GM23338 (cell line): ENCODE data around the gene ZFR2. TPM values are rescaled to one million over a fixed set of nuclear protein-coding genes. Genes with fewer than 3 reads are reported as not detected.

Experiments
- ATAC-seq: fragments of 200-7000 bp; cut with Tn5 transposase; 3 replicates; pipeline ENCODE4 v1.9.1; 2020
- DNase-seq: peaks from one replicate; pipeline ENCODE4 v3.0.0-alpha.2; 2015; ENCODE audit warnings: low spot score
- H2AFZ ChIP-seq: fragments of 200-600 bp; sonication (generic); 2 replicates; pipeline ENCODE4 v1.8.0; 2016; ENCODE audit warnings: antibody characterized with exemption, mild to moderate bottlenecking, moderate library complexity
- H3F3A ChIP-seq: fragments of 200-600 bp; sonication (generic); replicated peaks from 2 replicates; pipeline ENCODE4 v1.8.0; 2017; ENCODE audit warnings: antibody characterized with exemption, mixed run types, low read depth
- H3K27ac ChIP-seq: fragments of 200-600 bp; sonication (generic); 2 replicates; pipeline ENCODE4 v1.6.1; 2016; ENCODE audit warnings: low read depth
- H3K27me3 ChIP-seq: fragments of 200-600 bp; sonication (generic); 2 replicates; pipeline ENCODE4 v1.8.0; 2016; ENCODE audit warnings: mild to moderate bottlenecking, mixed run types, moderate library complexity; ENCODE audit not compliant: insufficient read depth
- H3K36me3 ChIP-seq: fragments of 200-600 bp; sonication (generic); 2 replicates; pipeline ENCODE4 v1.8.0; 2016; ENCODE audit warnings: mild to moderate bottlenecking; ENCODE audit not compliant: insufficient read depth
- H3K4me1 ChIP-seq: fragments of 200-600 bp; sonication (generic); 2 replicates; pipeline ENCODE4 v1.8.0; 2016; ENCODE audit warnings: mild to moderate bottlenecking, moderate library complexity; ENCODE audit not compliant: insufficient read depth
- H3K4me2 ChIP-seq: fragments of 200-600 bp; sonication (generic); 2 replicates; pipeline ENCODE4 v1.7.1; 2017; ENCODE audit warnings: mixed run types
- H3K4me3 ChIP-seq: fragments of 200-600 bp; sonication (generic); 2 replicates; pipeline ENCODE4 v1.6.1; 2016; ENCODE audit warnings: mixed run types
- H3K79me2 ChIP-seq: fragments of 200-600 bp; sonication (generic); replicated peaks from 2 replicates; pipeline ENCODE4 v1.8.0; 2017; ENCODE audit warnings: mild to moderate bottlenecking; ENCODE audit not compliant: insufficient read depth
- H3K9me2 ChIP-seq: fragments of 200-600 bp; sonication (generic); 2 replicates; pipeline ENCODE4 v1.8.0; 2017; ENCODE audit not compliant: insufficient read depth
- H4K20me1 ChIP-seq: fragments of 200-600 bp; sonication (generic); replicated peaks from 2 replicates; pipeline ENCODE4 v1.8.0; 2017; ENCODE audit warnings: mild to moderate bottlenecking; ENCODE audit not compliant: insufficient read depth
- H3K27ac Mint-ChIP-seq: 2 replicates; pipeline ENCODE4 v1.8.0; 2020; ENCODE audit warnings: inconsistent platforms, mild to moderate bottlenecking, moderate library complexity, mixed read lengths
- H3K27me3 Mint-ChIP-seq: 3 replicates; pipeline ENCODE4 v1.8.0; 2022; ENCODE audit warnings: low read depth, mild to moderate bottlenecking, moderate library complexity, mixed read lengths, inconsistent platforms; ENCODE audit not compliant: insufficient read depth, poor library complexity
- H3K36me3 Mint-ChIP-seq: 3 replicates; pipeline ENCODE4 v1.8.0; 2021; ENCODE audit warnings: low read depth, mild to moderate bottlenecking, inconsistent platforms, moderate library complexity, mixed read lengths
- H3K4me1 Mint-ChIP-seq: 3 replicates; pipeline ENCODE4 v1.8.0; 2020; ENCODE audit warnings: mild to moderate bottlenecking, inconsistent platforms, mixed read lengths
- H3K4me3 Mint-ChIP-seq: 3 replicates; pipeline ENCODE4 v1.8.0; 2021; ENCODE audit warnings: moderate library complexity, mild to moderate bottlenecking, inconsistent platforms, mixed read lengths
- H3K9me3 Mint-ChIP-seq: 3 replicates; pipeline ENCODE4 v1.8.0; 2020; ENCODE audit warnings: moderate library complexity, mild to moderate bottlenecking, inconsistent platforms, mixed read lengths
- CREB1 ChIP-seq: fragments of 250-450 bp; sonication (Bioruptor Pico); IDR thresholded peaks from 2 replicates; pipeline ENCODE4 v1.5.0; 2020; ENCODE audit warnings: low read depth, mild to moderate bottlenecking, moderate library complexity
- ETS1 ChIP-seq: IDR thresholded peaks from 2 replicates; pipeline ENCODE4 v1.6.1; 2016; ENCODE audit warnings: antibody characterized with exemption
- EZH2 ChIP-seq: fragments of 200-600 bp; sonication (generic); IDR thresholded peaks from one replicate; pipeline ENCODE4 v1.8.0; 2017; ENCODE audit warnings: antibody characterized with exemption, mild to moderate bottlenecking, low read depth; ENCODE audit not compliant: unreplicated experiment
- EZH2phosphoT487 ChIP-seq: fragments of 200-600 bp; sonication (generic); IDR thresholded peaks from one replicate; pipeline ENCODE4 v1.8.1; 2018; ENCODE audit warnings: antibody characterized with exemption; ENCODE audit not compliant: unreplicated experiment
- JUNB ChIP-seq: IDR thresholded peaks from one replicate; pipeline ENCODE4 v1.6.1; 2016; ENCODE audit warnings: antibody characterized with exemption; ENCODE audit not compliant: unreplicated experiment
- NANOG ChIP-seq: IDR thresholded peaks from 2 replicates; pipeline ENCODE4 v1.6.1; 2016; ENCODE audit warnings: antibody characterized with exemption, borderline replicate concordance
- POLR2AphosphoS5 ChIP-seq: IDR thresholded peaks from 2 replicates; pipeline ENCODE4 v1.6.1; 2016; ENCODE audit warnings: antibody characterized with exemption, low read depth
- REST ChIP-seq: IDR thresholded peaks from one replicate; pipeline ENCODE4 v1.6.1; 2018; ENCODE audit warnings: antibody characterized with exemption; ENCODE audit not compliant: unreplicated experiment
- STAT1 ChIP-seq: IDR thresholded peaks from one replicate; pipeline ENCODE4 v1.6.1; 2016; ENCODE audit warnings: antibody characterized with exemption; ENCODE audit not compliant: unreplicated experiment
- ZNF114 ChIP-seq: fragments of 250-450 bp; sonication (Bioruptor Pico); IDR thresholded peaks from 2 replicates; pipeline ENCODE4 v1.5.0; 2020; ENCODE audit warnings: mild to moderate bottlenecking, moderate library complexity
- ZNF331 ChIP-seq: fragments of 250-450 bp; sonication (Bioruptor Pico); IDR thresholded peaks from 2 replicates; pipeline ENCODE4 v1.5.0; 2020; ENCODE audit warnings: low read depth, mild to moderate bottlenecking, moderate library complexity
- polyA plus RNA-seq: library from polyadenylated mRNA; unstranded; fragments of >200 nt; fragmentation: Nextera tagmentation; extraction: Ambion mirVana; gene quantifications from 2 replicates; pipeline ENCODE4 v1.2.1, GENCODE V29; 2016
- total RNA-seq: library from RNA; depleted of rRNA; stranded (reverse); fragments of >200 nt; shearing (Covaris generic); gene quantifications from 2 replicates; pipeline ENCODE4 v1.2.3, GENCODE V29; 2014
- TF ChIP-seq, protein P1 (sequence below), 2 experiments: fragments of 200-600 bp in 1 of 2; sonication (generic) in 1 of 2; conservative IDR thresholded peaks; 2 replicates each; pipeline versions ENCODE4 v1.5.1 to v1.6.1; 2016 to 2017; ENCODE audit warnings: antibody characterized with exemption in 2 of 2, low read depth in 2 of 2, mild to moderate bottlenecking in 2 of 2, moderate library complexity in 1 of 2
- TF ChIP-seq, protein P2 (sequence below): fragments of 250-450 bp; sonication (Bioruptor Pico); IDR thresholded peaks from 2 replicates; pipeline ENCODE4 v1.5.0; 2020; ENCODE audit warnings: mild to moderate bottlenecking, moderate library complexity

The ZFR2 gene
- total and polyA plus RNA-seq, 2 experiments from 2014 or later: 15.8 to 31.3 TPM

DNA sequence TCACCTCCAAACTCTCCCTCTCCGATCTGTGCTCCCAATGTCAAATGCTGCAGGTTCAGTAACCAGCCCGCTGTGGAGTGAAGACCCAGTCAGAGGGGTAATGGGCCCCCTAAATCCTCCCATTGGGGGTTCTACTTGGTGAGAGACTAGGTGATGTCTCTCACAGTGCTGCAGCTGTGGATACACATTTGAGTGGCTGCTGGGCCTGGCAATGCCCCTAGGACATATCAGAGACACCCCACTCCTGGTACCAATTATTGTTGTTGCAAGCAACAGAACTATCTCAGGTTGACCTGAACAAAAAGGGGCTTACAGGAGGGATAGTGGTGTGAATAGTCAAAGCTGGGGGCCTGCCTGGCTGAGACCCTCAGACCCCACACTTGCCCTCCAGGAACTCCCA is 87.2 kb downstream of the ZFR2 start:
- Mint-ChIP-seq H3K27ac (no peak overlapping the region), H3K27me3 (peaks cover 20% of the 10 kb centered on the region), H3K9me3 (peaks cover 29% of the 10 kb centered on the region), H3K36me3 (peaks cover 33% of the 10 kb centered on the region), H3K4me3 (no peak overlapping the region), H3K4me1 (peaks cover 8% of the 10 kb centered on the region)
- Histone ChIP-seq H3K4me3 (no peak overlapping the region), H3K27ac (no peak overlapping the region), H4K20me1 (no peaks in the 10 kb centered on the region), H3K79me2 (no peaks in the 10 kb centered on the region), H3K4me1 (no peaks in the 10 kb centered on the region; the same call in 1 of the 2 replicates), H2AFZ (no peak overlapping the region), H3K27me3 (peaks cover 10% of the 10 kb centered on the region), H3K9me2 (no peaks in the 10 kb centered on the region), H3K36me3 (peaks cover 4% of the 10 kb centered on the region; the same call in 1 of the 2 replicates), H3K4me2 (no peak overlapping the region), H3F3A (no peaks in the 10 kb centered on the region)
- no peak for ATAC-seq
- TF ChIP-seq ETS1 (no peak), NANOG (no peak), JUNB (no peak), STAT1 (no peak), REST (no peak), ZNF331 (CRISPR knock-in tag) (no peak), CREB1 (no peak), EZH2 (no peak), POLR2AphosphoS5 (no peak), EZH2phosphoT487 (no peak), ZNF114 (CRISPR knock-in tag) (no peak)
- TF ChIP-seq, protein P1, sequence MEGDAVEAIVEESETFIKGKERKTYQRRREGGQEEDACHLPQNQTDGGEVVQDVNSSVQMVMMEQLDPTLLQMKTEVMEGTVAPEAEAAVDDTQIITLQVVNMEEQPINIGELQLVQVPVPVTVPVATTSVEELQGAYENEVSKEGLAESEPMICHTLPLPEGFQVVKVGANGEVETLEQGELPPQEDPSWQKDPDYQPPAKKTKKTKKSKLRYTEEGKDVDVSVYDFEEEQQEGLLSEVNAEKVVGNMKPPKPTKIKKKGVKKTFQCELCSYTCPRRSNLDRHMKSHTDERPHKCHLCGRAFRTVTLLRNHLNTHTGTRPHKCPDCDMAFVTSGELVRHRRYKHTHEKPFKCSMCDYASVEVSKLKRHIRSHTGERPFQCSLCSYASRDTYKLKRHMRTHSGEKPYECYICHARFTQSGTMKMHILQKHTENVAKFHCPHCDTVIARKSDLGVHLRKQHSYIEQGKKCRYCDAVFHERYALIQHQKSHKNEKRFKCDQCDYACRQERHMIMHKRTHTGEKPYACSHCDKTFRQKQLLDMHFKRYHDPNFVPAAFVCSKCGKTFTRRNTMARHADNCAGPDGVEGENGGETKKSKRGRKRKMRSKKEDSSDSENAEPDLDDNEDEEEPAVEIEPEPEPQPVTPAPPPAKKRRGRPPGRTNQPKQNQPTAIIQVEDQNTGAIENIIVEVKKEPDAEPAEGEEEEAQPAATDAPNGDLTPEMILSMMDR (conservative IDR thresholded peaks at IDR 0.05; ENCODE audit: low read depth in 2 of 2): no peak
- TF ChIP-seq, protein P2, sequence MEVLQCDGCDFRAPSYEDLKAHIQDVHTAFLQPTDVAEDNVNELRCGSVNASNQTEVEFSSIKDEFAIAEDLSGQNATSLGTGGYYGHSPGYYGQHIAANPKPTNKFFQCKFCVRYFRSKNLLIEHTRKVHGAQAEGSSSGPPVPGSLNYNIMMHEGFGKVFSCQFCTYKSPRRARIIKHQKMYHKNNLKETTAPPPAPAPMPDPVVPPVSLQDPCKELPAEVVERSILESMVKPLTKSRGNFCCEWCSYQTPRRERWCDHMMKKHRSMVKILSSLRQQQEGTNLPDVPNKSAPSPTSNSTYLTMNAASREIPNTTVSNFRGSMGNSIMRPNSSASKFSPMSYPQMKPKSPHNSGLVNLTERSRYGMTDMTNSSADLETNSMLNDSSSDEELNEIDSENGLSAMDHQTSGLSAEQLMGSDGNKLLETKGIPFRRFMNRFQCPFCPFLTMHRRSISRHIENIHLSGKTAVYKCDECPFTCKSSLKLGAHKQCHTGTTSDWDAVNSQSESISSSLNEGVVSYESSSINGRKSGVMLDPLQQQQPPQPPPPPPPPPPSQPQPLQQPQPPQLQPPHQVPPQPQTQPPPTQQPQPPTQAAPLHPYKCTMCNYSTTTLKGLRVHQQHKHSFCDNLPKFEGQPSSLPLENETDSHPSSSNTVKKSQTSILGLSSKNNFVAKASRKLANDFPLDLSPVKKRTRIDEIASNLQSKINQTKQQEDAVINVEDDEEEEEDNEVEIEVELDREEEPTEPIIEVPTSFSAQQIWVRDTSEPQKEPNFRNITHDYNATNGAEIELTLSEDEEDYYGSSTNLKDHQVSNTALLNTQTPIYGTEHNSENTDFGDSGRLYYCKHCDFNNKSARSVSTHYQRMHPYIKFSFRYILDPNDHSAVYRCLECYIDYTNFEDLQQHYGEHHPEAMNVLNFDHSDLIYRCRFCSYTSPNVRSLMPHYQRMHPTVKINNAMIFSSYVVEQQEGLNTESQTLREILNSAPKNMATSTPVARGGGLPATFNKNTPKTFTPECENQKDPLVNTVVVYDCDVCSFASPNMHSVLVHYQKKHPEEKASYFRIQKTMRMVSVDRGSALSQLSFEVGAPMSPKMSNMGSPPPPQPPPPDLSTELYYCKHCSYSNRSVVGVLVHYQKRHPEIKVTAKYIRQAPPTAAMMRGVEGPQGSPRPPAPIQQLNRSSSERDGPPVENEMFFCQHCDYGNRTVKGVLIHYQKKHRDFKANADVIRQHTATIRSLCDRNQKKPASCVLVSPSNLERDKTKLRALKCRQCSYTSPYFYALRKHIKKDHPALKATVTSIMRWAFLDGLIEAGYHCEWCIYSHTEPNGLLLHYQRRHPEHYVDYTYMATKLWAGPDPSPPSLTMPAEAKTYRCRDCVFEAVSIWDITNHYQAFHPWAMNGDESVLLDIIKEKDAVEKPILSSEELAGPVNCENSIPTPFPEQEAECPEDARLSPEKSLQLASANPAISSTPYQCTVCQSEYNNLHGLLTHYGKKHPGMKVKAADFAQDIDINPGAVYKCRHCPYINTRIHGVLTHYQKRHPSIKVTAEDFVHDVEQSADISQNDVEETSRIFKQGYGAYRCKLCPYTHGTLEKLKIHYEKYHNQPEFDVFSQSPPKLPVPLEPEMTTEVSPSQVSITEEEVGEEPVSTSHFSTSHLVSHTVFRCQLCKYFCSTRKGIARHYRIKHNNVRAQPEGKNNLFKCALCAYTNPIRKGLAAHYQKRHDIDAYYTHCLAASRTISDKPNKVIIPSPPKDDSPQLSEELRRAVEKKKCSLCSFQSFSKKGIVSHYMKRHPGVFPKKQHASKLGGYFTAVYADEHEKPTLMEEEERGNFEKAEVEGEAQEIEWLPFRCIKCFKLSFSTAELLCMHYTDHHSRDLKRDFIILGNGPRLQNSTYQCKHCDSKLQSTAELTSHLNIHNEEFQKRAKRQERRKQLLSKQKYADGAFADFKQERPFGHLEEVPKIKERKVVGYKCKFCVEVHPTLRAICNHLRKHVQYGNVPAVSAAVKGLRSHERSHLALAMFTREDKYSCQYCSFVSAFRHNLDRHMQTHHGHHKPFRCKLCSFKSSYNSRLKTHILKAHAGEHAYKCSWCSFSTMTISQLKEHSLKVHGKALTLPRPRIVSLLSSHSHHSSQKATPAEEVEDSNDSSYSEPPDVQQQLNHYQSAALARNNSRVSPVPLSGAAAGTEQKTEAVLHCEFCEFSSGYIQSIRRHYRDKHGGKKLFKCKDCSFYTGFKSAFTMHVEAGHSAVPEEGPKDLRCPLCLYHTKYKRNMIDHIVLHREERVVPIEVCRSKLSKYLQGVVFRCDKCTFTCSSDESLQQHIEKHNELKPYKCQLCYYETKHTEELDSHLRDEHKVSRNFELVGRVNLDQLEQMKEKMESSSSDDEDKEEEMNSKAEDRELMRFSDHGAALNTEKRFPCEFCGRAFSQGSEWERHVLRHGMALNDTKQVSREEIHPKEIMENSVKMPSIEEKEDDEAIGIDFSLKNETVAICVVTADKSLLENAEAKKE (CRISPR knock-in tag): no peak
- DNase-seq: no peak
